Endometrial microvascular endothelial cells (primary cell): ENCODE data around the gene CCDC169. TPM values are rescaled to one million over a fixed set of nuclear protein-coding genes. Genes with fewer than 3 reads are reported as not detected.
"Not testable (repeated sequence)": the region's sequence is repeated elsewhere in the genome, so short reads cannot be mapped to it uniquely, and the experiment has no call there.

Experiments
- in situ Hi-C: cut with HindIII; loops from 2 replicates; pipeline ENCODE4 v1.10.0; 2017; ENCODE audit warnings: low sequenced_read_pairs, low pct_unique_long_range_greater_than_20kb; ENCODE audit errors: inconsistent ontology term
- total RNA-seq: library from RNA; depleted of rRNA; stranded (reverse); fragments of >200 nt; gene quantifications from one replicate; pipeline ENCODE4 v1.2.3, GENCODE V29; 2015; ENCODE audit errors: inconsistent ontology term

The CCDC169 gene
- total RNA-seq, 1 donor from 2014 or later = 2.9 TPM

DNA sequence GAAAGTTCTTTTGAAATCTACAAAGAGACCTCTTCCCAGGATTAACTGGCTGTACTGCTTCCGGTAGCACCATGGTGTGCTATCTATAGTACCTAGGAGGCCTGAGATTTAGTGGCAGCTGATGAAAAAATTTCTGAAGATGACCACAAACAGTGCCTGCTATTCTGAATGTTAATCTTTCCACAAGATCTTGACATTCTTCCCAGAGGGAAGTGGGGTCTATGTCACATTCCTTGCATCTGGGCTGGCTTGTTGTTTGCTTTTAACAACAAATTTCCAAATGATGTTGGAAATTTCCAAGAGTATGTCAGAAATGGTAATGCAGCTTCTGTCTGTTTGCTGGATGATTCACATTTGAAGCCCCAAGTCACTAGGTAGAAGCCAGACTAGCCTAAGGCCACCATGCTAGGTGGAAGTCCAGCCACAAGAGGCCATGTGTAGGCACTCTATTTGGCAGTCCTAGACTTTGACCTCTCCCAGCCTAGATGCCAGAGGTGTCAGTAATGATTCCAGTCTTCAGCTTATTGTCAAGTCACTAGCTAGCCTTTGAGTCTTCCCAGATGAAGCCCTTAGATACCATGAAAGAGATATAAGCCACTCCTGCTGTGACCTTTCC, 26.4 kb upstream of the CCDC169 start:
- in situ Hi-C loops = no loop called here

DNA sequence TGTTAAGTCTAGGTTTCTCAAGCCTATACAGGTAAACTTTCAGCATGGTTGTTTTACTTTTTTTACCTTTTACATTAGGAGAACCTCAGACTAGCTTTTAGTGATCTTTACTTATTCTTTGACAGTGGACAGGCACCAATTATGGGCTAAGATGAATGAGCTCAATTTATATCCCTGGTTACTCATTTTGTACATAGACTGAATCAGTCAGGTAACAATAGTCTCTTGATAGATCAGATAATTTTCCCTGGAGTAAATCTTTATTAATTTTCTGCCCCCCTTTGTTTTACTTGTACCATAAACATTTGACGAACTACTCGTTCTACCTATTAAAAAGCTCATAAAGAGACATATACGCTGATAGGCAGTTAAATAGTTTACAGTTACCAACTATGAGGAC, 25.8 kb upstream of the CCDC169 start:
- in situ Hi-C loops = no loop called here

DNA sequence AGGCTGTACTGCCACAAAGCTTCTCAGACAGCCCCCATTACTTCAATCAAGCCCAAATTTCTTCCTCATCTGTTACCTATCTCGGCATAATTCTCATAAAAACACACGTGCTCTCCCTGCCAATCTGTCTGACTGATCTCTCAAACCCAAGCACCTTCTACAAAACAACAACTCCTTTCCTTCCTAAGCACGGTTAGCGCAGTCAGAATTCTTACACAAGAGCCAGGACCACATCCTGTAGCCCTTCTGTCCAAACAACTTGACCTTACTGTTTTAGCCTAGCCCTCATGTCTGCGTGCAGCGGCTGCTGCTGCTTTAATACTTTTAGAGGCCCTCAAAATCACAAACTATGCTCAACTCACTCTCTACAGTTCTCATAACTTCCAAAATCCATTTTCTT, 22.2 kb upstream of the CCDC169 start:
- in situ Hi-C loops = not testable (repeated sequence)

DNA sequence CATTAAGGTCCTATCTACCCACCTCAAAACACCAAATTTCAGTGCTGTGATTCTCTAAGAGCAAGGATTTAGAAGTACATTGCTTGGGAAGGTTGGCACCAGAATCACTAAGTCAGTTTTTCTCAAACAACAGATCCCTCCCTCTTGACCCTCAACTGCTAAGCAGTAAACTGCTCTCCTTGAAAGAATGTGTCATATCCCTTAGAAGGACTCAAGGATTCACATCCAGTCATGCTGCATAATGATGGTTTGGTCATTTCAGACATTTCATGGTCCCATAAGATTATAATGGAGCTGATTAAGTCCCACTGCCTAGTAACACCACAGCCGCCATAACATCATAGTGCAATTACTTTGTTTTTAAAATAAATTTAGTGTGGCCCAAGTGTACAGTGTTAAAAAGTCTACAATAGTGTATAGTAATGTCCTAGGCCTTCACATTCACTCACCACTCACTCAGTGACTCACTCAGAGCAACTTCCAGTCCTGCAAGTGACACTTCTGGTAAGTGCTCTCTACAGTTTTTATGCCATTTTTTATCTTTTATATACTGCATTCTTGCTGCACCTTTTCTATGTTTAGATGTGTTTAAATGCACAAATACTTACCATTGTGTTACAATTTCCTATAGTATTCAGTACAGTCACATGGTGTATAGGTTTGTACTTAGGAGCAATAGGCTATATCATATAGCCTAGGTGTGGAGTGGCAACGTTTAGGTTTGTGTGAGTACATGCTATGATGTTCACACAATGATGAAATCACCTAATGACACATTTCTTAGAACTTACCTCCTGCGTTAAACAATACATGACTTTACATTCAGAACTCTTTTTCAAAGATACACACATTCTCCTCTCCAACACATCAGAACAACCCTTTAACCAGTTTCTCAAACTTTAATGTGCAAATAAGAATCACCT, 15.7 kb upstream of the CCDC169 start:
- in situ Hi-C loops = no loop called here

DNA sequence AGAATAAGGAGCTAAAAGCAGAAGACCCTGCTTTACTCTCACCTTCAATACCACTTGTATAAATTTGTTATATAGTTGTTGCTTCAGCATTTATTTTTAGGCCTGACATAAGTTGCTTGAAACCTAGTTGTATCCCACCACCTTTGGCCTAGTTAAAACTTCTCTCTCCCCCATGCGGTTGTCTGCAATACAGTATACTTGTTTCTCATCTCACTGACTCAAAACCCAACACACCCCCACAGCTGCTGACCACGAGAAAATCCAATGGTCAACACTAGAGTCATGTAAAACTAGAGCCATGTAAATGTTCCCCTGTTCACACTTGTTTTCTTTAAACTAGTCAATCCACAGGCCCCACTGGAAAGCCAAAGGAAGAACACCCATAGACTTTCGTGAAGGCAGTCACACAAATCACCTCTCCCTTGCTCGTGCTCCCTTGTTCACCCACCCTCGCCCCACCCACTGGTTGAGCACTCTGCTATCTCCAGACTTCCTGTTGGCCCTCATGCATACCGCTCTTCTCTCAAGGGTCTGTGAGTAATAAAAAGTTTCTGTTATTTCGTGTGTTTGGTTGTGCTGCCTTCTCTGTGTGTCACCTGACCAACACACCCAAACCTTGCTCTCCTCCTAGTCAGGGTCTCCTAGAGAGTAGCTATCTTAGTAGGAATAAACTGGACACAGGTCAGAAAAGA, 12.9 kb upstream of the CCDC169 start:
- in situ Hi-C loops = no loop called here

DNA sequence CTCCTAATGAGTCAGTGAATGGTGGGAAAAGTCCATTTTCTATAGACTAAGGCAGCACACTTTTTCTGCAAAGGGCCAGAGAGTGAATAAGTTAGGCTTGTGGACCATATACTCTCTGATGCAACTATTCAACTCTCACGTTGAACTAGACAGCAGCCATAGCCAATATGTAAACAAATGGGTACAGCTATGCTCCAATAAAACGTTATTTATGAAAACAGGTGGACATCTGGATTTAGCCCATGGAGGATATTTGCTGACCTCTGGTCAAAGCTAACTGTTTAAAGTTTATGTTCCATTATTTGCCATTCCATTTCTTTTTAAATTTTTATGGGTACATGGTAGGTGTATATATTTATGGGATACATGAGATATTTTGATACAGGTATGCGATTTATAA, 4.7 kb upstream of the CCDC169 start:
- in situ Hi-C loops = no loop called here

DNA sequence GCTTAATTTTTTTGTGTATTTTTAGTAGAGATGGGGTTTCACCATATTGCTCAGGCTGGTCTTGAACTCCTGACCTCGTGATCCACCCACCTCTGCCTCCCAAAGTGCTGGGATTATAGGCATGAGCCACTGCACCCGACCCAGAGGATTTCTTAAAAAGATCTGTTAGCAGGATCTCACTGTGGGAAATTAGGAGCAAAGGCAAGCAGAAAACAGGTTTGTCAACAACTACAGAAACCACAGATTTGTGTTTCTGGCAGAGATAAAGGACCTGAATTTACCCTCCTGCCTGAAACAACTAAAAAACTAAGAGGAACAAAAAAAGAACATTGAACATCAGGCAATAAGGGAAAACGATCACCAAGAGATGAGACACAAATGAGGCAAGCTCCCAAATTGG, 1.9 kb upstream of the CCDC169 start:
- in situ Hi-C loops = not testable (repeated sequence)

DNA sequence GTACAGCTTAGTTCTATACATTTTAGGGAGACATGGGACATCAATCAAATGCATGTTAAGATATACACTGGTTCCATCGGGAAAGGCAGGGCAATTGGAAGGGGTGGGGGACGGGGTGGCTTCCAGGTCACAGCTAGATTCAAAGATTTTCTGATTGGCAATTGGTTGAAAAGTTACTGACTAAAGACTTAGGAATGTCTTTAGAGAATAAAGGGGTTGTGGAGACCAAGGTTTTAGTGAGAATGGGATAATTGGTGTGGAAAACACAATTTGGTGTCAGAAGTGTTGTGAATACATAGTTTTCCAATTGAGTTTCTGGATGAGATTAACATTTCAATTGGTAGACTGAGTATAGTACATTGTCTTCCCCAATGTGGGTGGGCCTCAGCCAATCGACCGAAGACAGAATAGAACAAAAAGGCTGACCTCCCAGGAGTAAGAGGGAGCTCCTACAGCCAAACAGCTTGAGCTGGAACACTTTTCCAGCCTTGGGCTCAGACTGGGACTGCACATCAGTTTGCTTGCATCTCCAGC, 988 bp upstream of the CCDC169 start:
- in situ Hi-C loops = no loop called here

DNA sequence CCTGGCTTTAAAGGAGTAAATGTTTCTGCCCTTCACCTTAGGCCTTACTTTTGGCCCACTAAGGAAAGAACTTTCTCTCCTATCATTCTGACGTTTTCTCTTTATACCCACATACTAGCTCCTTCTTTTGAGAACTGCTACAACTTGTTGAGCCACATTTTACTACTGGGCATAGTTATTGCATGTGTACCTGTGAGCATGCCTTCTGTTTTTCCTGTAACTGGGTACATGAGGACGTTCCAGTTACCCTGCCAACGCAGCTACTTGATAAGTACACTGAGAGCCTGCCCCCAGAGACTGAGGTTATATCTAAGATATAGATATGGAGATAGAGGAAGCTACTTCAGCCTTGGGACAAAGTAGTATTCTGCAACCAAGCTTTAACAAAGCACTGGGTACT, 3.5 kb downstream of the CCDC169 start:
- in situ Hi-C loops = no loop called here

DNA sequence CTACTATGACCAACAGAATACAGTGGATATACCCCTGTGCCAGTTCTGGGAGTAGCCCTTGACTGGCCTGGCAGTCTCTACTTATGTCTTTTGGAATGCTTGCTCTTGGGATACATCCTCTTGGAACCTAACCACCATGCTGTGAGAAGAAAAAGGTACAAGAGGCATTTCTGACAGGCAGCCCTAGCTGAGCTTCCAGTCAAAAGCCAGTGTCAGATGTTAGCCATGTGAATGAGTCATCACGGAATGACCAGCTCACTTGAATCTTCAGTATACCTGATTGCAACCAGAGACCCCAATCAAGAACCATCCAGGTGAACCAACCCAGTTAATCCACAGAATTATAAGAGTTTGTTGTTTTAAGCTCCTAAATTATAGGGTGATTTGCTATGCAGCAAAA, 4.1 kb downstream of the CCDC169 start:
- in situ Hi-C loops = no loop called here

DNA sequence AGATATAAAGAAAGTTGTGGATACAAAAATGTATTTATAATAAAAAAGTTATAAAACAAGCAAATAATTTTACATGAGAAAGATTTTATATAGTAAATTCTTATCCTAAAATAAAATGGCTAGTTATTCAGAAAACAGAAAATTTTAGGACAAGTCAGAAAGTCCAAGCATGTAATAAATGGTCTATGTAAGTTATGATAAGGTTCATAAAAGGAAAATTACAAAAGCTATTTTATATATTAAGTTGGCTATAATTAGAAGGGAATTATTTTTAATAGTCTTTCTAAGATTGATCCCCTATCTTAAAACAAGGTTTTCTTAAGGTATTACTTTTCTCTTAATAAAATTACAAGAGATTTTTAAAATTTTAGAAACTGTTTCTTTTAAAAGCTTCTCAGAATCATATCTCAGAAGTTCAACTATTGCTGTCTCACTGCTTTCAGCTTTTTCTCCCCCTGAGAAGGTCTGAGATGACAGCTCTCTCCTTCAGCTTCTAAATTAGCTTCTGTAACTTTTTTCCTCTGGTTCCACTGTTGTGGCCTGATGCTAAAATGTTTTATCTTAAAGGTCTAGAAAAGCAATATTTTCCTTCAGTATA, 8.7 kb downstream of the CCDC169 start:
- in situ Hi-C loops = no loop called here

DNA sequence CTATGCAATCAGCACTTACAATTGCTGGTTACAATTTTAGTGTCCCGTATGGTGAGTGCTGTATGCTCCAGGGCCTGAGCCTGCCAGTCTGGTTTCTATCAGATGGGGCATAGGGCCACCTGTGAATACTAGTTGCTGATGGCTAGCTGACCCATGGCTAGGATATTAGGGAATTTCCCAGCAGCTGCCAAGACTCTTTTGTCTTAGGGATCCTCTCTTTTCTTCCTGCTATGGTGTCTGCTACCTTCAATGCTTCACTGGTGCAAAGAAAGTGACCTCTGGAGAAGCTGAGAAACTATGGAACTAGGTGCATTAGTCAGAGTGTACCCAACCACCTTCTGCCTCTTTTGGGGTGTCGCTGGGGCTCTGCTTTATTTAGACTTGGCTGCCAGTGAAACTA, 11.6 kb downstream of the CCDC169 start:
- in situ Hi-C loops = no loop called here

DNA sequence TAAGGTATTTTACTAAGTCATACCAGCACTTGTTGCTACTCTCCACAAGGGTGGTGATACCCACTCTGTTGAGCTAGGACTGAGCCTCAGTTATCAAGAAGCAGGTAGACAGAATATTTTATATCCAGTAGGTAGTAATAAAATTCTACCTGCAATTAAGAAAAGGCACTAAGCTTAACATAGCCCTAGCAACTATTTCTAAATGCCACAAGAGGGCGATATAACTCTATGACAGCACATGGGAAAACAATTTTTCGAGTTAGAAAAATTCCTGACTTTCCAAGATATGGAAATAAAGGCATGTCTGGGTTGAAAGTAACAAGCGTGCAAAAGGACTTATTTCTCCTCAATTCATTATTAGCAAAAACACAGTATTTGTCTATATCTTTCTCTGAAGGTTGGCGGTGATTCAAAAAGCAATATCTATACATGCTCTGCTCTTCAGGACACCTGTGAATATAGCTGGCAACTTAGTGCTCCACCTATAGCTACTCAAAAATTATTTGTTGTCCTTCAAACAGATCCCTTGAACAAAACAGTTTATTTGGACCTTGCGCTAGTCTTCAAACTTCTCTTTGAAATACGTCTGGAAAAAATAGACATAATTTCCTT, 14.7 kb downstream of the CCDC169 start:
- in situ Hi-C loops = no loop called here

DNA sequence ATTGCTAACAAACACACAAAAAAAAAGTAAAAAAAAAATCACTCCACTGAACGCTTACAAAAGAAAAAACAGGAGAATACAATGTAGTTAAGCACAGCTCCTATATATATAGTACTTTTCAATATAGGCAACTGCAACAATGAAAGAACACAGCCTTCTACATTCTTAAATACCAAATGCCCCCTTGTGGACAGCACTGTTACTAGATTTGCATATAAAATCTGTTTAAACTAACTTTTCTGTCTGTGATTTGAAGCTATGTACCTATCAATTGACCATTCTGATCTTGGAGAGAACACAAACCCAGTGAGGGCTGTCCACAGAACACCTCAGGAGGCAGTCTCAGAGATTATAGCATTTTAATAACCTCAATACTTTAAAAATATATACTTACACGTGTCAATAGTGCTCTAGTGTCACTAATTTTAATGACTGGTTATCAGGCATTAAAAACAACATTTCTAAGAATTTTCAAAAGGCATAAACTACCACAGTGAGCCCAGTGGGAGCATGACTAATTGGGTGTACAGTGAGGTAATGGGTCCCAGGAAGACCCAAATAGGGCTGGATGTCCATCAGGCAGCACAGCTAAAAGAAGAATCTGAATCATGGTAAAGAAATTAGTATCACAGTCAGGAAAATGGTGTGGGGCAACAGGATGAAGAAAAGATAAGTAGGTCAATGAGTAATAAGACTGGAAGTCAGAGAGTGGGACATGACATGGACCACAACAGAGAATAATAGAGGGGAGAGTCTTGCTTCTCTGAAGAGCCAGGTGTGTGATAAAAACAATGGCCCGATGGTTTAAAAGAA, 22.2 kb downstream of the CCDC169 start:
- in situ Hi-C loops = no loop called here

DNA sequence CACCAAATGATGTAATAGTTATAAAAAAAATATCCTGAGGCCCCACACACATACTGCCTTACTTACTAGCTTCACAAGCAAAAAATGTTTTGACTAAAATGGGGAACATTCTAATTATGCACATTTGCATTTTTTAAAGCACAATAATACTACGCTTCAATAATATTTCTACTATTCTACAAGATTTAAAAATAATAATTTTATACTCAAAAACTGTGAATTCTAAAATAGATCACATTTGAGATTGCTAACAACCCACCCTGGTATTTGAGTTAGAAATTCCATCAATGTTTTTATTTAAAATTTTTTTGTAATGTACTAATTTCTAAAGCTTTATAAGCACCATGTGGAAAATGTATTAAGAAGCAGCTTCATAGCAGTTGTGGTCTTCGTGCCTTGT, 24.2 kb downstream of the CCDC169 start:
- in situ Hi-C loops = no loop called here

DNA sequence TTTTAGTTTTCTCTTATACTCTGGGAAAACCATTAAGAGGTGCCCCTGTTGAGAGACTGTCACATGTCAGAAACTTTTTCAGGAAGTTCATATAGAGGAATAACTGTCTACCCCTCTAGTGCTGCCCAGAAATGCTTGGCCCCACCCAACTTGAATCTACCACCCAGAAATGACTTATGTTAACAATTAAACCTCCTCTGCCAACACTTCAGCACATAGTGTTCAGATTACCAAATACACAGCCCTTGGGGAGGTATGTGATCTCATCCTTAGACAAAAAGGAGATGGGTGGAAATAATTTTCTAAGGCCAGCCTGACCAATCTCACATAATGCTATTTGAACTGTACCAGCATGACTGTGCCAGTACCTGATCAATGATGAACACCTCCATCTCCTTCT, 35.6 kb downstream of the CCDC169 start:
- in situ Hi-C loops = no loop called here

DNA sequence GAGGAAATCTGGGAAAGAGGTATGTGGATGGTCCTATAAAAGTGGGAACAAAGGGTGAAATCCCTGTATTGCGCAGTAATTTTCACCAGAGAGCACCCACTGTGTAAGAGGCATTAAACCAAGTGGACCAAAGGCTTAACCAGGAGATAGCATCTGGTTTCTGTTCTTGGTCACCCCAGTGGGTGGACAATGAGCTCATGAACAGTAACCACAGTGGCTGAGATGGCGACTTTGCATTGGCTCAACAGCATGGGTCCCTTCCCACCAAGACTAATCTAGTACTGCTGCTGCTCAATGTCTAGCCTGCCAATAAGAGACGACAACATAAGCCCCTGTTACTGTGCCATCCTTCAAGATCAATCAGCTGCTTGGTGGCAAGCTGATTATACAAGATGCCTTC, 36.6 kb downstream of the CCDC169 start:
- in situ Hi-C loops = no loop called here
